Activated T-helper 17 cell treated with anti-CD3 and anti-CD28 coated beads, Interleukin-2, amount 50 U/mL, for 72 hours (primary cell): ENCODE results near the gene CCBE1. TPM values are rescaled to one million over a fixed set of nuclear protein-coding genes. Genes with fewer than 3 reads are reported as not detected.

Experiments
- ATAC-seq: fragments of 150-1000 bp; cut with Tn5 transposase; replicated peaks from 2 replicates; pipeline ENCODE4 v1.10.0; 2021; ENCODE audit warnings: mild to moderate bottlenecking, moderate library complexity
- H3K27ac Mint-ChIP-seq: one replicate; pipeline ENCODE4 v1.8.0; 2022; ENCODE audit warnings: mixed read lengths
- H3K27me3 Mint-ChIP-seq: one replicate; pipeline ENCODE4 v1.8.0; 2022; ENCODE audit warnings: mixed read lengths
- H3K36me3 Mint-ChIP-seq: one replicate; pipeline ENCODE4 v1.8.0; 2022; ENCODE audit warnings: low read depth, mild to moderate bottlenecking, mixed read lengths
- H3K4me1 Mint-ChIP-seq: one replicate; pipeline ENCODE4 v1.8.0; 2022; ENCODE audit warnings: mixed read lengths
- H3K4me3 Mint-ChIP-seq: one replicate; pipeline ENCODE4 v1.8.0; 2022; ENCODE audit warnings: mild to moderate bottlenecking, mixed read lengths
- H3K9me3 Mint-ChIP-seq: one replicate; pipeline ENCODE4 v1.8.0; 2022; ENCODE audit warnings: mixed read lengths
- total RNA-seq, 2 donors: library from RNA; stranded (reverse); gene quantifications; one replicate each; pipeline ENCODE4 v1.2.3, GENCODE V29; 2022

The CCBE1 gene
- total RNA-seq, 2 donors from 2014 or later, result 0.04 to 0.08 TPM

DNA sequence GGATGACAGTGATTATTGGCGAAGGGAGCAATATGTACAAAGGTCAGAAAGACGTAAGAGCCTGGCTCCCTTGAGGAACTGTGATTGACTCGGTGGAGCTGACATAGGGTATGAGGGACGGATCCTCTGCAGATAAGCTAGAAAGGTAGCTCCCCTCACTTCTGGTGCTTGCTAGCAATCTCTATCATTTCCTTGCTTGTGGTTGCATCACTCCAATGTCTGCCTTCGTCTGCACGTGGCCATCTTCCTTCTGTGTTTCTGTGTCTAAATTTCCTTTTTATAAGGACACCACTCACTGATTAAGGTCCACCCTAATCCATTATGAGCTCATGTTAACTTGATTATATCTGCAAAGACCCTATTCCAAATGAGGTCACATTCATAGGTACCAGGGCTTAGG, 315.3 kb downstream of the CCBE1 start:
- ATAC-seq, result no peak
- Mint-ChIP-seq H3K4me1 (peaks cover 7% of the 10 kb centered on the region), H3K9me3 (no peaks in the 10 kb centered on the region), H3K27me3 (peaks cover 33% of the 10 kb centered on the region), H3K4me3 (no peak overlapping the region), H3K36me3 (no peaks in the 10 kb centered on the region), H3K27ac (no peak overlapping the region)

Other genes starting within 250 kb of the CCBE1 start
- 10 to 100 TPM; 62.7 to 83.1 TPM for gene PMAIP1, start 202.6 kb upstream of the CCBE1 start, total RNA-seq